PC-3 (cell line): ENCODE results near the gene PTPRB. TPM values are rescaled to one million over a fixed set of nuclear protein-coding genes. Genes with fewer than 3 reads are reported as not detected.

Source experiments
- ATAC-seq: fragments of 200-7000 bp; cut with Tn5 transposase; 2 replicates; pipeline ENCODE4 v1.9.1; 2020; ENCODE audit warnings: mild to moderate bottlenecking, moderate library complexity
- BruUV-seq: library from RNA; stranded (reverse); fragments of 400-500 nt; replicated peaks from 2 replicates; lab custom pipeline; 2021; lab: Mats Ljungman, UMichigan
- CTCF ChIA-PET: fragments of 300-600 bp; sonication (Branson Sonifier 250); formaldehyde crosslinking; loops from one replicate; lab custom pipeline; 2022; ENCODE audit warnings: antibody characterized with exemption; lab: Charles Lee
- POLR2A ChIA-PET: fragments of 300-600 bp; sonication (Branson Sonifier 250); formaldehyde crosslinking; loops from one replicate; lab custom pipeline; 2022; ENCODE audit warnings: antibody characterized with exemption; ENCODE audit not compliant: unreplicated experiment; lab: Charles Lee
- DNase-seq: peaks from one replicate; pipeline ENCODE4 v3.0.0-alpha.2; 2015
- H2AFZ ChIP-seq: fragments of 300-600 bp; sonication (generic); 2 replicates; pipeline ENCODE4 v1.6.0; 2016; ENCODE audit warnings: antibody characterized with exemption, low read length
- H3F3A ChIP-seq: fragments of 300-600 bp; sonication (generic); one replicate; pipeline ENCODE4 v1.6.0; 2017; ENCODE audit warnings: antibody characterized with exemption, low read length, control low read depth, mild to moderate bottlenecking; ENCODE audit not compliant: unreplicated experiment
- H3K27ac ChIP-seq: fragments of 300-600 bp; sonication (generic); 2 replicates; pipeline ENCODE4 v1.5.1; 2016; ENCODE audit warnings: mild to moderate bottlenecking, low read length
- H3K27me3 ChIP-seq: fragments of 300-600 bp; sonication (generic); 2 replicates; pipeline ENCODE4 v1.6.1; 2016; ENCODE audit warnings: low read length, mixed read lengths
- H3K36me3 ChIP-seq: fragments of 300-600 bp; sonication (generic); 2 replicates; pipeline ENCODE4 v1.6.1; 2016; ENCODE audit warnings: low read depth, mixed run types, low read length, mixed read lengths
- H3K4me1 ChIP-seq: fragments of 300-600 bp; sonication (generic); 2 replicates; pipeline ENCODE4 v1.5.1; 2016; ENCODE audit warnings: low read length; ENCODE audit not compliant: insufficient read depth
- H3K4me2 ChIP-seq: fragments of 300-600 bp; sonication (generic); 2 replicates; pipeline ENCODE4 v1.6.0; 2016; ENCODE audit warnings: low read length
- H3K4me3 ChIP-seq: fragments of 300-600 bp; sonication (generic); 2 replicates; pipeline ENCODE4 v1.5.1; 2016; ENCODE audit warnings: mild to moderate bottlenecking, low read length, mixed read lengths
- H3K79me2 ChIP-seq: fragments of 300-600 bp; sonication (generic); 2 replicates; pipeline ENCODE4 v1.6.1; 2017; ENCODE audit warnings: low read length, mixed read lengths
- H3K9ac ChIP-seq: fragments of 300-600 bp; sonication (generic); 2 replicates; pipeline ENCODE4 v1.6.0; 2016; ENCODE audit warnings: mild to moderate bottlenecking, low read length
- H3K9me2 ChIP-seq: fragments of 300-600 bp; sonication (generic); replicated peaks from 2 replicates; pipeline ENCODE4 v1.6.1; 2016; ENCODE audit warnings: mixed run types, low read length, mixed read lengths
- H3K9me3 ChIP-seq: fragments of 300-600 bp; sonication (generic); 2 replicates; pipeline ENCODE4 v1.6.1; 2016; ENCODE audit warnings: low read length, mixed read lengths
- H4K20me1 ChIP-seq: fragments of 300-600 bp; sonication (generic); 2 replicates; pipeline ENCODE4 v1.6.1; 2016; ENCODE audit warnings: low read length, mixed read lengths
- EZH2 ChIP-seq: fragments of 300-600 bp; sonication (generic); IDR thresholded peaks from one replicate; pipeline ENCODE4 v1.6.1; 2017; ENCODE audit warnings: antibody characterized with exemption, mild to moderate bottlenecking, low read length; ENCODE audit not compliant: unreplicated experiment
- EZH2phosphoT487 ChIP-seq: fragments of 300-600 bp; sonication (generic); IDR thresholded peaks from 2 replicates; pipeline ENCODE4 v1.6.1; 2018; ENCODE audit warnings: mild to moderate bottlenecking, antibody characterized with exemption, low read length, borderline replicate concordance
- intact Hi-C: fragments of 100-400 bp; cut with micrococcal nuclease; formaldehyde crosslinking; loops from 2 replicates; pipeline ENCODE4 v1.9.0; 2023
- total RNA-seq: library from RNA; depleted of rRNA; stranded (reverse); fragments of >200 nt; gene quantifications from 2 replicates; pipeline ENCODE4 v1.2.3, GENCODE V29; 2014
- TF ChIP-seq, protein P1 (sequence below): fragments of 300-600 bp; sonication (generic); conservative IDR thresholded peaks from 2 replicates; pipeline ENCODE4 v1.5.1; 2017; ENCODE audit warnings: antibody characterized with exemption, low read depth, mild to moderate bottlenecking, low read length

PTPRB gene
- total RNA-seq, 1 experiment from 2014 or later = 0.66 TPM

DNA sequence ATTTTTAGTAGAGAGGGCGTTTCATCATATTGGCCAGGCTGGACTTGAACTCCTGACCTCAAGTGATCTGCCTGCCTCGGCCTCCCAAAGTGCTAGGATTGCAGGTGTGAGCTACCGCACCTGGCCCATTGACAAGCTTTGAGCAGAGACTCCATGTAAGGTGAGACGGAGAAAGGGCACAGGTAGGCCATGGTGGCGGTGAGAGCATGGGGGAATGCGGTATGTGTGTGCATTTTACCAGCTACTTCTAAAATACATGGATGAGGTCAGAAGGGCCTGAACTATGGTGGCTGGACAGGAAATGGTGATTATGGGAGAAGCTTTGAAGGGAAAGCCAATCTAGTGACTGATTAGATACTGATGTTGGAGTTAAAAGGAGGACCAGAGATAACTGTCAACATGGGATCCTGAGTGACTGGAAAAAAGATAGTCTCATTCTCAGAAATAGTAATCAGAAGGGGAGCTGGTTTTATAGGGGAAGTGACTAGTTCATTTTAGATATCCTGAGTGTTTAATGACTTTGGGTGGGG, 21.9 kb upstream of the PTPRB start:
- Histone ChIP-seq H3K27me3 (no peaks in the 10 kb centered on the region), H2AFZ (no peak overlapping the region), H3K4me3 (no peak overlapping the region), H3K27ac (no peak overlapping the region), H3K9me2 (no peaks in the 10 kb centered on the region), H3F3A (no peaks in the 10 kb centered on the region), H4K20me1 (no peaks in the 10 kb centered on the region), H3K4me1 (peaks cover 23% of the 10 kb centered on the region), H3K36me3 (no peaks in the 10 kb centered on the region), H3K4me2 (no peak overlapping the region), H3K79me2 (no peaks in the 10 kb centered on the region), H3K9me3 (no peaks in the 10 kb centered on the region), H3K9ac (no peak overlapping the region)
- intact Hi-C loops = no loop called here
- CTCF ChIA-PET = interaction anchor here (0.6 kb wide), 1 partner anchor 13 kb away, joined by 3 read pairs; no protein-coding TSS in a partner anchor
- POLR2A ChIA-PET = no interaction called here
- TF ChIP-seq, protein P1, sequence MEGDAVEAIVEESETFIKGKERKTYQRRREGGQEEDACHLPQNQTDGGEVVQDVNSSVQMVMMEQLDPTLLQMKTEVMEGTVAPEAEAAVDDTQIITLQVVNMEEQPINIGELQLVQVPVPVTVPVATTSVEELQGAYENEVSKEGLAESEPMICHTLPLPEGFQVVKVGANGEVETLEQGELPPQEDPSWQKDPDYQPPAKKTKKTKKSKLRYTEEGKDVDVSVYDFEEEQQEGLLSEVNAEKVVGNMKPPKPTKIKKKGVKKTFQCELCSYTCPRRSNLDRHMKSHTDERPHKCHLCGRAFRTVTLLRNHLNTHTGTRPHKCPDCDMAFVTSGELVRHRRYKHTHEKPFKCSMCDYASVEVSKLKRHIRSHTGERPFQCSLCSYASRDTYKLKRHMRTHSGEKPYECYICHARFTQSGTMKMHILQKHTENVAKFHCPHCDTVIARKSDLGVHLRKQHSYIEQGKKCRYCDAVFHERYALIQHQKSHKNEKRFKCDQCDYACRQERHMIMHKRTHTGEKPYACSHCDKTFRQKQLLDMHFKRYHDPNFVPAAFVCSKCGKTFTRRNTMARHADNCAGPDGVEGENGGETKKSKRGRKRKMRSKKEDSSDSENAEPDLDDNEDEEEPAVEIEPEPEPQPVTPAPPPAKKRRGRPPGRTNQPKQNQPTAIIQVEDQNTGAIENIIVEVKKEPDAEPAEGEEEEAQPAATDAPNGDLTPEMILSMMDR = no peak
- TF ChIP-seq EZH2phosphoT487 = no peak
- BruUV-seq = no TSS peak
- ATAC-seq (no peak; the same call in 1 of the 2 replicates), DNase-seq (no peak)

DNA sequence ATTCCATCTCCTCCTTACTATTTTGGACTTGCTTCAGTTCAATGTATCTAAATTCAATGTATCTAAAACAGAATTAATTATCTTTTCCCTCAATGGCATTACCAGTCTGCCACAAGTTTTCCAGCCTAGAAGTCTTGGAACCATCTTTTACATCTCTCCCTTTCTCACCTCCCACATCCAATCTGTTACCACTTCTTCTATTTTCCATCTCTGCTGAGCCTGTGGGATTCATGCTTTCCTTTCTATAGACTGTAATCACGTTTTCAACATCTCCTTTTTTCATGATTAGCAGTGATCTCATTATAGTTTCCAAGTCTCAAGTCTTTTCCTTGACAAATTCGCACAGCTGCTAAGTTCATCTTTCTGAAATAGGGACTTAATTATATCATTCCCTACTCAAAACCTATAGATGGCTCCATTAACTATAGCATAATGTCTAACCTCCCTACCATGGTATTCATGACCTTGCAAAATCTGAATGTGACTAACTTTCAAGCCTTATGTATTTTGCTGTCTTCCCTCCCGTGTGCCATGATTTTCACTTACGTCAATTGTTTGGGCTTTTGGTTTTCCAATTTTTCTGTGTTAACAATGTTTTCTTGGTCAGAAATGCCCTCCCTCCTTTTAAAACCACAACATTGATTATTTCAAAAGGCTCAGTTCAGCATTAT, 20.5 kb upstream of the PTPRB start:
- Histone ChIP-seq H3K36me3 (no peaks in the 10 kb centered on the region), H3F3A (no peaks in the 10 kb centered on the region), H3K4me3 (no peak overlapping the region), H3K9me2 (no peaks in the 10 kb centered on the region), H3K4me1 (peaks cover 23% of the 10 kb centered on the region), H3K27me3 (no peaks in the 10 kb centered on the region), H4K20me1 (no peaks in the 10 kb centered on the region), H3K27ac (no peak overlapping the region), H2AFZ (no peak overlapping the region), H3K9me3 (no peaks in the 10 kb centered on the region), H3K9ac (no peak overlapping the region), H3K4me2 (no peak overlapping the region), H3K79me2 (no peaks in the 10 kb centered on the region)
- TF ChIP-seq EZH2 (no peak), EZH2phosphoT487 (no peak)
- TF ChIP-seq, protein P1 = no peak
- intact Hi-C loops = no loop called here
- ATAC-seq (no peak), DNase-seq (no peak)
- POLR2A ChIA-PET = no interaction called here
- CTCF ChIA-PET = no interaction called here
- BruUV-seq = no TSS peak

DNA sequence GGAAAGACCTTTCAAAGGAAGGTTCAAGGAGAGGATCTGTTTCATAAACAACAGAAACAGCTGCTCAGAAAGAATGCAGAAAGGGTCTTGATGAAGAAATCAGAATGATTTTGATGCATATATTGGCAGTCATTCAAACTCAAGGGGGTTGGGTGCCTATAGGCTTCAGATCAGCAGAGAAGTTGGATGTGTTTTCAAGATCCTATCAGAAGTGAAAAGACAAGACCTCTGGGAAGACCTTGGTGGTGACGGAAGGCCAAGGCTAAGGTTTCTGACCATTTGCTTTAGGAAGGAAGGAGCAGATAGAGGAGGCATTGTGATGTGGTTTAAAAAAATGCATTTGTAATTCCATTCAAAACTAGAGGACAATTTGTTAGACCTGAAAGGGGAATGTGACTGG, 15.2 kb upstream of the PTPRB start:
- Histone ChIP-seq H4K20me1 (no peaks in the 10 kb centered on the region), H3K9me2 (no peaks in the 10 kb centered on the region), H3K9me3 (no peaks in the 10 kb centered on the region), H3F3A (no peaks in the 10 kb centered on the region), H3K4me2 (no peak overlapping the region), H3K4me1 (peaks cover 16% of the 10 kb centered on the region), H3K9ac (no peak overlapping the region), H3K79me2 (no peaks in the 10 kb centered on the region), H3K27ac (no peak overlapping the region), H3K36me3 (no peaks in the 10 kb centered on the region), H3K27me3 (no peaks in the 10 kb centered on the region), H3K4me3 (no peak overlapping the region), H2AFZ (no peak overlapping the region)
- intact Hi-C loops = no loop called here
- ATAC-seq = no peak
- no peak for TF ChIP-seq EZH2phosphoT487
- TF ChIP-seq EZH2 = no peak
- TF ChIP-seq, protein P1 = no peak
- no TSS peak for BruUV-seq
- DNase-seq = no peak
- ChIA-PET CTCF (no interaction called here), POLR2A (no interaction called here)
